Endodermal cell (in vitro differentiated cells): ENCODE results near the gene PTGDR2. TPM values are rescaled to one million over a fixed set of nuclear protein-coding genes. Genes with fewer than 3 reads are reported as not detected.
A peak's percentile ranks its signal among the peaks of the same experiment; 100 is the strongest.

Experiments
- DNase-seq: peaks from one replicate; pipeline ENCODE4 v3.0.0-alpha.2; 2017
- H3K27ac ChIP-seq: 2 replicates; pipeline ENCODE4 v1.5.1; 2013; ENCODE audit warnings: mild to moderate bottlenecking, low read depth, low read length, moderate library complexity
- H3K27me3 ChIP-seq: 2 replicates; pipeline ENCODE4 v1.6.1; 2013; ENCODE audit warnings: mild to moderate bottlenecking, low read length, moderate library complexity; ENCODE audit not compliant: insufficient read depth, control insufficient read depth, poor library complexity, severe bottlenecking
- H3K36me3 ChIP-seq: 2 replicates; pipeline ENCODE4 v1.7.0; 2013; ENCODE audit warnings: mild to moderate bottlenecking, low read length, moderate library complexity; ENCODE audit not compliant: control insufficient read depth, insufficient read depth
- H3K4me1 ChIP-seq: one replicate; pipeline ENCODE4 v1.7.0; 2013; ENCODE audit warnings: low read length; ENCODE audit not compliant: control insufficient read depth, insufficient read depth
- H3K4me3 ChIP-seq: 2 replicates; pipeline ENCODE4 v1.5.1; 2013; ENCODE audit warnings: mild to moderate bottlenecking, low read length, moderate library complexity
- H3K9ac ChIP-seq: 2 replicates; pipeline ENCODE4 v1.6.1; 2013; ENCODE audit warnings: mild to moderate bottlenecking, low read length, moderate library complexity; ENCODE audit not compliant: poor library complexity, severe bottlenecking; ENCODE audit errors: extremely low read depth
- H3K9me3 ChIP-seq: 2 replicates; pipeline ENCODE4 v1.6.1; 2013; ENCODE audit warnings: mild to moderate bottlenecking, low read length, moderate library complexity; ENCODE audit not compliant: control insufficient read depth
- H3K27ac Mint-ChIP-seq: 2 replicates; pipeline ENCODE4 v1.8.0; 2020; ENCODE audit warnings: mixed read lengths
- H3K27me3 Mint-ChIP-seq: 2 replicates; pipeline ENCODE4 v1.8.0; 2021; ENCODE audit warnings: mild to moderate bottlenecking, mixed read lengths; ENCODE audit not compliant: insufficient read depth
- H3K36me3 Mint-ChIP-seq: 2 replicates; pipeline ENCODE4 v1.8.0; 2020; ENCODE audit warnings: low read depth, mixed read lengths
- H3K4me1 Mint-ChIP-seq: 2 replicates; pipeline ENCODE4 v1.8.0; 2020; ENCODE audit warnings: mixed read lengths
- H3K4me3 Mint-ChIP-seq: 2 replicates; pipeline ENCODE4 v1.8.0; 2020; ENCODE audit warnings: mild to moderate bottlenecking, moderate library complexity, mixed read lengths
- H3K9me3 Mint-ChIP-seq: 2 replicates; pipeline ENCODE4 v1.8.0; 2020; ENCODE audit warnings: mild to moderate bottlenecking, mixed read lengths
- WGBS, 2 experiments: methylation state at CpG; one replicate each; pipeline versions ENCODE4 v1.1.5 to v1.1.7; 2013; ENCODE audit warnings: missing lambda C conversion rate in 2 of 2, mixed read lengths in 1 of 2; ENCODE audit not compliant: insufficient coverage in 1 of 2, insufficient read length in 1 of 2; 5-methylcytosine and 5-hydroxymethylcytosine counted together
- total RNA-seq, 2 donors: library from RNA; stranded (reverse); fragmentation: NEBNext Ultra II Directional in 1 of 2; extraction: Animal tissue kit (Norgen Biotek cat#: 25700) in 1 of 2; gene quantifications; 2 replicates in 1 of 2; 3 replicates in 1 of 2; pipeline ENCODE4 v1.2.1, GENCODE V29; 2021
- TF ChIP-seq, protein P1 (sequence below): fragments of 200-600 bp; sonication (generic); conservative IDR thresholded peaks from 2 replicates; pipeline ENCODE4 v1.5.0; 2021; ENCODE audit warnings: antibody characterized with exemption, mild to moderate bottlenecking

The PTGDR2 gene
- total RNA-seq, 2 donors from 2014 or later: 0.15 TPM; not detected in 1

DNA sequence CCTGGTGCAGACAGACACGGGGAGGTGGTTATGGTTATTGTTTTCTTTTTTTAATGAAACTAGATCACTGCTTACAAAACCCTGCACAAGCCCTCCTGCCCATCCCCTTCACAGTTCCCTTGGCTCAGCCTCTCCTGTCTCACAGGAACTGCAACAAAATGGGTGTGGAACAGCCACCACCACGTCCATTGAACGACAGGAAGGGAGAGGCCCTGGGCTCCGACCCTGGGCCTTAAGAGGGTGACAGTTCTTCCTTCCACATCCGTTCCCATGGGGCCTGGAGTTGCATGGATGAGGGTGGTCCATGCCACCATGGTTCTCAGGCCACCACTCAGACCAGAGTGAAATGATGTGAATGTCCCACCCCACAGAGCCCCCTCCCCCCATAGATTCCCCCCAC, 34.9 kb upstream of the PTGDR2 start:
- WGBS, 2 experiments: 92 to 98% methylated on average over 2 to 4 of the region's 5 CpGs
- Mint-ChIP-seq H3K4me1 (no peaks in the 10 kb centered on the region), H3K9me3 (no peaks in the 10 kb centered on the region), H3K27ac (no peak overlapping the region), H3K36me3 (peaks cover 33% of the 10 kb centered on the region), H3K4me3 (no peak overlapping the region), H3K27me3 (no peaks in the 10 kb centered on the region)
- H3K4me3 ChIP-seq: no peak overlapping the region
- TF ChIP-seq, protein P1, sequence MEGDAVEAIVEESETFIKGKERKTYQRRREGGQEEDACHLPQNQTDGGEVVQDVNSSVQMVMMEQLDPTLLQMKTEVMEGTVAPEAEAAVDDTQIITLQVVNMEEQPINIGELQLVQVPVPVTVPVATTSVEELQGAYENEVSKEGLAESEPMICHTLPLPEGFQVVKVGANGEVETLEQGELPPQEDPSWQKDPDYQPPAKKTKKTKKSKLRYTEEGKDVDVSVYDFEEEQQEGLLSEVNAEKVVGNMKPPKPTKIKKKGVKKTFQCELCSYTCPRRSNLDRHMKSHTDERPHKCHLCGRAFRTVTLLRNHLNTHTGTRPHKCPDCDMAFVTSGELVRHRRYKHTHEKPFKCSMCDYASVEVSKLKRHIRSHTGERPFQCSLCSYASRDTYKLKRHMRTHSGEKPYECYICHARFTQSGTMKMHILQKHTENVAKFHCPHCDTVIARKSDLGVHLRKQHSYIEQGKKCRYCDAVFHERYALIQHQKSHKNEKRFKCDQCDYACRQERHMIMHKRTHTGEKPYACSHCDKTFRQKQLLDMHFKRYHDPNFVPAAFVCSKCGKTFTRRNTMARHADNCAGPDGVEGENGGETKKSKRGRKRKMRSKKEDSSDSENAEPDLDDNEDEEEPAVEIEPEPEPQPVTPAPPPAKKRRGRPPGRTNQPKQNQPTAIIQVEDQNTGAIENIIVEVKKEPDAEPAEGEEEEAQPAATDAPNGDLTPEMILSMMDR: no peak
- H3K9ac ChIP-seq: no peak overlapping the region
- no peak overlapping the region for H3K27ac ChIP-seq
- H3K27me3 ChIP-seq: no peaks in the 10 kb centered on the region
- DNase-seq: peak; percentile 23
- H3K4me1 ChIP-seq: no peaks in the 10 kb centered on the region
- no peaks in the 10 kb centered on the region for H3K9me3 ChIP-seq
- H3K36me3 ChIP-seq: peaks cover 40% of the 10 kb centered on the region

DNA sequence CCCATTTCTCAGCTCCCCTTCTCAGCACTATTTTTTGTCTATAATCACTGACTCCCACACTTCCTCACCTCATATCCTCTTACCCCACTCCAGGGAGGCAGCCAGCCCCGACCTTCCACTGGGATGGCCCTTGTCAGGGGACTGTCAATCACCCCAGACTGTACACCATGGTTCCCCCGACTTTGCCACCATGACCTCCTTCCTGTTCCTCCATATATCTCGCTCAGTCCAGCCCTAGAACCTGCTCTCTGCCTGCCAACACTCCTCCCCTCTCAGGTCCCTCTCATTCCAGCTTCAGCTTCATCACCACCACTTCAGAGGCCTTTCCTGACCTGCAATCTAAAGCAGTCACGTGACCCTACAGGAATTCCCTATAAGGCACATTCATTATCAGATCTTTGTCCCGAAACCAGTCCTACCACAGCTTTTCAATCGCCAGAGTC, 34.1 kb upstream of the PTGDR2 start:
- H3K9me3 Mint-ChIP-seq: no peaks in the 10 kb centered on the region
- no peaks in the 10 kb centered on the region for H3K27me3 Mint-ChIP-seq
- Histone ChIP-seq H3K27me3 (no peaks in the 10 kb centered on the region), H3K9ac (no peak overlapping the region), H3K4me3 (no peak overlapping the region), H3K4me1 (no peaks in the 10 kb centered on the region), H3K9me3 (no peaks in the 10 kb centered on the region), H3K36me3 (peaks cover 32% of the 10 kb centered on the region), H3K27ac (no peak overlapping the region)
- no peak overlapping the region for H3K27ac Mint-ChIP-seq
- 79 to 97% methylated on average over 4 to 6 of the region's 6 CpGs for WGBS, 2 experiments
- DNase-seq: peak; percentile 27
- H3K4me3 Mint-ChIP-seq: no peak overlapping the region
- peaks cover 31% of the 10 kb centered on the region for H3K36me3 Mint-ChIP-seq
- TF ChIP-seq, protein P1: no peak
- no peaks in the 10 kb centered on the region for H3K4me1 Mint-ChIP-seq

DNA sequence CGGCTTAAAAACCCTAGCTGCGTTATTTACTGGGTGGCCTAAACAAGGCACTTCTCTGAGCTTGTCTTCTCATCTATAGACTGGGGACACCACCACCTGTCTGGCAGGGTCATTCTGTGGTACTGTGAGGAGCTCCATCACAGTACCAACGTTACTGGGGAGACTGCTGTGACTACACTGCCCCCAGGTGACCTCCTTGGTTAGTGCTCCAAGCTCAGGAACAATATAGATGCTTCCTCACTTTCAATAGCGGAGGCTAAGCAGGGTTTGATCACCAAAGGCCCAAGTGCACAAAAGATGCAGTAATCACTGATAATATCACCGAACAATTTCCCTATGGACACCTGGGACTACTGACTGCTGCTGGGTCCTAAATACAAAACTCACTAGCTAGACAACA, 31.8 kb upstream of the PTGDR2 start:
- H3K27ac Mint-ChIP-seq: no peak overlapping the region
- peak; percentile 88 for DNase-seq
- peaks cover 14% of the 10 kb centered on the region for H3K36me3 Mint-ChIP-seq
- Histone ChIP-seq H3K27ac (no peak overlapping the region), H3K27me3 (no peaks in the 10 kb centered on the region), H3K4me1 (no peaks in the 10 kb centered on the region), H3K4me3 (no peak overlapping the region), H3K36me3 (peaks cover 12% of the 10 kb centered on the region), H3K9ac (no peak overlapping the region), H3K9me3 (no peaks in the 10 kb centered on the region)
- no peak overlapping the region for H3K4me3 Mint-ChIP-seq
- no peaks in the 10 kb centered on the region for H3K9me3 Mint-ChIP-seq
- H3K27me3 Mint-ChIP-seq: no peaks in the 10 kb centered on the region
- 68 to 73% methylated on average over 4 to 5 of the region's 5 CpGs for WGBS, 2 experiments
- TF ChIP-seq, protein P1: peak; percentile 87
- H3K4me1 Mint-ChIP-seq: no peaks in the 10 kb centered on the region
